Activated CD8-positive, alpha-beta T cell treated with anti-CD3 and anti-CD28 coated beads, Interleukin-2, amount 10 ng/mL, durations not matched to agents 7 days and 5 days (primary cell): Measurements from ENCODE around the gene DNASE1L1. TPM values are rescaled to one million over a fixed set of nuclear protein-coding genes. Genes with fewer than 3 reads are reported as not detected.
"Not testable (repeated sequence)": the region's sequence is repeated elsewhere in the genome, so short reads cannot be mapped to it uniquely, and the experiment has no call there.

Source experiments
- ATAC-seq: fragments of 150-1000 bp; cut with Tn5 transposase; one replicate; pipeline ENCODE4 v1.10.0; 2021; ENCODE audit warnings: moderate library complexity
- CTCF ChIA-PET: fragments of 350-600 bp; sonication (Branson Sonifier 250); formaldehyde crosslinking; loops from one replicate; lab custom pipeline; 2021; ENCODE audit warnings: antibody characterized with exemption; lab: Charles Lee
- POLR2A ChIA-PET: fragments of 350-600 bp; sonication (Branson Sonifier 250); formaldehyde crosslinking; loops from one replicate; lab custom pipeline; 2021; ENCODE audit warnings: antibody characterized with exemption; lab: Charles Lee
- DNase-seq: peaks from one replicate; pipeline ENCODE4 v3.0.0-alpha.2; 2020
- H3K27ac Mint-ChIP-seq: one replicate; pipeline ENCODE4 v1.8.0; 2021; ENCODE audit warnings: mild to moderate bottlenecking, mixed read lengths
- H3K27me3 Mint-ChIP-seq: one replicate; pipeline ENCODE4 v1.8.0; 2021; ENCODE audit warnings: low read depth, mixed read lengths
- H3K36me3 Mint-ChIP-seq: one replicate; pipeline ENCODE4 v1.8.0; 2021; ENCODE audit warnings: low read depth, mixed read lengths
- H3K4me1 Mint-ChIP-seq: one replicate; pipeline ENCODE4 v1.8.0; 2021; ENCODE audit warnings: low read depth, mixed read lengths
- H3K4me3 Mint-ChIP-seq: one replicate; pipeline ENCODE4 v1.8.0; 2021; ENCODE audit warnings: mild to moderate bottlenecking, mixed read lengths
- H3K9me3 Mint-ChIP-seq: one replicate; pipeline ENCODE4 v1.8.0; 2022; ENCODE audit warnings: mixed read lengths; ENCODE audit not compliant: insufficient read depth
- total RNA-seq, 2 experiments: library from RNA; stranded (reverse); gene quantifications; one replicate each; pipeline ENCODE4 v1.2.3, GENCODE V29; 2021

Gene DNASE1L1
- total RNA-seq, 2 experiments from 2014 or later, result 22.5 to 26.5 TPM

- H3K4me1 Mint-ChIP-seq, result peaks cover 12% of the 10 kb centered on the region
- H3K27ac Mint-ChIP-seq, result not testable (repeated sequence)
Measured at GRCh38 chrX:154396363-154396762, 12.7 kb downstream of the DNASE1L1 start.

GRCh38 chrX:154389812-154390747 lies 19.0 kb downstream of the DNASE1L1 start:
- H3K4me1 Mint-ChIP-seq, H3K27me3 Mint-ChIP-seq, DNase-seq, H3K27ac Mint-ChIP-seq, POLR2A ChIA-PET, H3K9me3 Mint-ChIP-seq, H3K36me3 Mint-ChIP-seq, CTCF ChIA-PET, H3K4me3 Mint-ChIP-seq: not testable (repeated sequence)
- peak; percentile 79 for ATAC-seq

More at GRCh38 chrX:154396363-154396762, 12.7 kb downstream of the DNASE1L1 start:
- H3K27me3 Mint-ChIP-seq, DNase-seq, CTCF ChIA-PET, ATAC-seq, H3K9me3 Mint-ChIP-seq, POLR2A ChIA-PET: not testable (repeated sequence)
- peaks cover 36% of the 10 kb centered on the region for H3K36me3 Mint-ChIP-seq
- H3K4me3 Mint-ChIP-seq, result peak overlapping the region; percentile 90

- POLR2A ChIA-PET, result not testable (repeated sequence)
- ATAC-seq, result peak; percentile 0
Measured at GRCh38 chrX:154388649-154389048, 20.4 kb downstream of the DNASE1L1 start.

GRCh38 chrX:154388094-154388493 lies 21.0 kb downstream of the DNASE1L1 start:
- POLR2A ChIA-PET, H3K4me3 Mint-ChIP-seq, CTCF ChIA-PET, H3K4me1 Mint-ChIP-seq, H3K27me3 Mint-ChIP-seq, H3K27ac Mint-ChIP-seq, H3K36me3 Mint-ChIP-seq, H3K9me3 Mint-ChIP-seq, DNase-seq: not testable (repeated sequence)
- ATAC-seq, result peak; percentile 25

More at GRCh38 chrX:154388649-154389048, 20.4 kb downstream of the DNASE1L1 start:
- CTCF ChIA-PET, H3K4me1 Mint-ChIP-seq, H3K27ac Mint-ChIP-seq, H3K27me3 Mint-ChIP-seq, H3K4me3 Mint-ChIP-seq, H3K36me3 Mint-ChIP-seq, H3K9me3 Mint-ChIP-seq, DNase-seq: not testable (repeated sequence)

GRCh38 chrX:154384284-154384892 lies 24.7 kb downstream of the DNASE1L1 start:
- Mint-ChIP-seq H3K4me1 (peaks cover 16% of the 10 kb centered on the region), H3K4me3 (no peak overlapping the region), H3K36me3 (peaks cover 7% of the 10 kb centered on the region), H3K27ac (no peak overlapping the region), H3K27me3 (no peaks in the 10 kb centered on the region), H3K9me3 (no peaks in the 10 kb centered on the region)
- DNase-seq, result no peak
- ChIA-PET CTCF (no interaction called here), POLR2A (no interaction called here)
- no peak for ATAC-seq

GRCh38 chrX:154383359-154384283 lies 25.4 kb downstream of the DNASE1L1 start:
- Mint-ChIP-seq H3K27ac (peak overlapping the region; percentile 20), H3K4me1 (peaks cover 16% of the 10 kb centered on the region), H3K4me3 (no peak overlapping the region), H3K9me3 (no peaks in the 10 kb centered on the region), H3K36me3 (peaks cover 7% of the 10 kb centered on the region), H3K27me3 (no peaks in the 10 kb centered on the region)
- ChIA-PET CTCF (interaction anchor here (1.0 to 1.3 kb wide), 2 partner anchors 9 to 10 kb away, joined by 4 to 6 read pairs; partner anchors contain the start of gene FLNA), POLR2A (no interaction called here)
- ATAC-seq (no peak), DNase-seq (no peak)

- H3K27me3 Mint-ChIP-seq, result no peaks in the 10 kb centered on the region
- ATAC-seq (no peak), DNase-seq (no peak)
- H3K27ac Mint-ChIP-seq, result no peak overlapping the region
- H3K9me3 Mint-ChIP-seq, result no peaks in the 10 kb centered on the region
- peaks cover 19% of the 10 kb centered on the region for H3K4me1 Mint-ChIP-seq
- no peak overlapping the region for H3K4me3 Mint-ChIP-seq
- peaks cover 7% of the 10 kb centered on the region for H3K36me3 Mint-ChIP-seq
- POLR2A ChIA-PET, result interaction anchor here (1.4 kb wide), 2 partner anchors 9 to 15 kb away, joined by 4 read pairs; partner anchors contain the start of gene FLNA
- CTCF ChIA-PET, result interaction anchor here (1.3 kb wide), 1 partner anchor 9 kb away, joined by 6 read pairs; no protein-coding TSS in a partner anchor
Measured at GRCh38 chrX:154382483-154383069, 26.5 kb downstream of the DNASE1L1 start.

- H3K4me3 Mint-ChIP-seq, result no peak overlapping the region
- ChIA-PET POLR2A (interaction anchor here (0.7 to 1.4 kb wide), 2 partner anchors 14 to 16 kb away, joined by 4 read pairs; no protein-coding TSS in a partner anchor), CTCF (interaction anchor here (1.0 kb wide), 1 partner anchor 8 kb away, joined by 3 read pairs; no protein-coding TSS in a partner anchor)
- ATAC-seq, result no peak
- no peaks in the 10 kb centered on the region for H3K27me3 Mint-ChIP-seq
- H3K36me3 Mint-ChIP-seq, result peaks cover 7% of the 10 kb centered on the region
- H3K4me1 Mint-ChIP-seq, result peaks cover 30% of the 10 kb centered on the region
- no peak for DNase-seq
- no peak overlapping the region for H3K27ac Mint-ChIP-seq
- H3K9me3 Mint-ChIP-seq, result no peaks in the 10 kb centered on the region
Measured at GRCh38 chrX:154381271-154381670, 27.8 kb downstream of the DNASE1L1 start.

GRCh38 chrX:154380787-154381186 lies 28.3 kb downstream of the DNASE1L1 start:
- Mint-ChIP-seq H3K4me3 (peak overlapping the region; percentile 84), H3K9me3 (no peaks in the 10 kb centered on the region), H3K4me1 (peaks cover 31% of the 10 kb centered on the region), H3K36me3 (peaks cover 7% of the 10 kb centered on the region), H3K27me3 (no peaks in the 10 kb centered on the region), H3K27ac (peak overlapping the region; percentile 92)
- ATAC-seq (no peak), DNase-seq (no peak)
- CTCF ChIA-PET, result no interaction called here
- POLR2A ChIA-PET, result interaction anchor here (1.1 kb wide), 1 partner anchor 10 kb away, joined by 4 read pairs; no protein-coding TSS in a partner anchor

GRCh38 chrX:154380153-154380552 lies 28.9 kb downstream of the DNASE1L1 start:
- Mint-ChIP-seq H3K4me1 (peaks cover 33% of the 10 kb centered on the region), H3K9me3 (no peaks in the 10 kb centered on the region), H3K27me3 (no peaks in the 10 kb centered on the region), H3K36me3 (peaks cover 7% of the 10 kb centered on the region), H3K27ac (peak overlapping the region; percentile 92), H3K4me3 (peak overlapping the region; percentile 84)
- ChIA-PET CTCF (no interaction called here), POLR2A (interaction anchor here (1.1 kb wide), 1 partner anchor 9 kb away, joined by 4 read pairs; no protein-coding TSS in a partner anchor)
- DNase-seq (no peak), ATAC-seq (no peak)
